PFSK-1 (cell line): ENCODE results near the gene POT1.

Experiments used
- FOXP2 ChIP-seq: optimal IDR thresholded peaks from 2 replicates; pipeline ENCODE3; 2011; ENCODE audit warnings: borderline replicate concordance, control low read depth, inconsistent platforms; ENCODE audit not compliant: insufficient read depth; ENCODE audit errors: extremely low read length, extremely low read depth
- POLR2AphosphoS5 ChIP-seq: IDR thresholded peaks from 2 replicates; pipeline ENCODE4 v1.6.1; 2012; ENCODE audit warnings: low read depth, mild to moderate bottlenecking, control low read depth, low read length, moderate library complexity
- SIN3A ChIP-seq: IDR thresholded peaks from 2 replicates; pipeline ENCODE4 v1.6.1; 2012; ENCODE audit warnings: mild to moderate bottlenecking, low read length, moderate library complexity, borderline replicate concordance; ENCODE audit not compliant: insufficient read depth
- TAF1 ChIP-seq: IDR thresholded peaks from 2 replicates; pipeline ENCODE4 v1.6.1; 2012; ENCODE audit warnings: low read length, control low read depth, borderline replicate concordance; ENCODE audit not compliant: insufficient read depth
- TF ChIP-seq, protein P1 (sequence below), 2 experiments: IDR thresholded peaks; 2 replicates each; pipeline versions ENCODE4 v1.6.1 to v1.8.0; 2011 to 2012; ENCODE audit warnings: low read depth in 2 of 2, low read length in 2 of 2, control low read depth in 1 of 2, inconsistent platforms in 1 of 2, mild to moderate bottlenecking in 1 of 2, moderate library complexity in 1 of 2; ENCODE audit not compliant: insufficient read depth in 1 of 2

POT1 gene

DNA sequence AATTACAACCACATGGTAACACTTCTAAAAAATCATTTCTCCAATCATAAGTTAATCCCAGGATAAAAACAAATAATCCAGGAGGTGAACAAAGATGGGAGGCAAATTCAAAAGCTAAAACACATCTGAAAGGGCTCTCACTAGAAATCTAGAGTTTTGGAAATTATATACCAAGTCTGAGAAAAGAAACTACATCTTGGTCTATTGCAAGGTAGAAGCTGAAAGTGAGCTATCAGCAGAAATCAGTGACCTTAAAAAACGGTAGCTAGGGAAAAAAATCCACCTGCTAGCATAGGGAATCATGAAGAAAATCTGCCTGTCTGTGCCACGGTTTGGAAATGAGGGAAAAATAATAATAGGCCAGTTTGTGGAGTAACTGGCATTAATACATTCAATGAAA lies 50.5 kb downstream of the POT1 start:
- TF ChIP-seq, protein P1, sequence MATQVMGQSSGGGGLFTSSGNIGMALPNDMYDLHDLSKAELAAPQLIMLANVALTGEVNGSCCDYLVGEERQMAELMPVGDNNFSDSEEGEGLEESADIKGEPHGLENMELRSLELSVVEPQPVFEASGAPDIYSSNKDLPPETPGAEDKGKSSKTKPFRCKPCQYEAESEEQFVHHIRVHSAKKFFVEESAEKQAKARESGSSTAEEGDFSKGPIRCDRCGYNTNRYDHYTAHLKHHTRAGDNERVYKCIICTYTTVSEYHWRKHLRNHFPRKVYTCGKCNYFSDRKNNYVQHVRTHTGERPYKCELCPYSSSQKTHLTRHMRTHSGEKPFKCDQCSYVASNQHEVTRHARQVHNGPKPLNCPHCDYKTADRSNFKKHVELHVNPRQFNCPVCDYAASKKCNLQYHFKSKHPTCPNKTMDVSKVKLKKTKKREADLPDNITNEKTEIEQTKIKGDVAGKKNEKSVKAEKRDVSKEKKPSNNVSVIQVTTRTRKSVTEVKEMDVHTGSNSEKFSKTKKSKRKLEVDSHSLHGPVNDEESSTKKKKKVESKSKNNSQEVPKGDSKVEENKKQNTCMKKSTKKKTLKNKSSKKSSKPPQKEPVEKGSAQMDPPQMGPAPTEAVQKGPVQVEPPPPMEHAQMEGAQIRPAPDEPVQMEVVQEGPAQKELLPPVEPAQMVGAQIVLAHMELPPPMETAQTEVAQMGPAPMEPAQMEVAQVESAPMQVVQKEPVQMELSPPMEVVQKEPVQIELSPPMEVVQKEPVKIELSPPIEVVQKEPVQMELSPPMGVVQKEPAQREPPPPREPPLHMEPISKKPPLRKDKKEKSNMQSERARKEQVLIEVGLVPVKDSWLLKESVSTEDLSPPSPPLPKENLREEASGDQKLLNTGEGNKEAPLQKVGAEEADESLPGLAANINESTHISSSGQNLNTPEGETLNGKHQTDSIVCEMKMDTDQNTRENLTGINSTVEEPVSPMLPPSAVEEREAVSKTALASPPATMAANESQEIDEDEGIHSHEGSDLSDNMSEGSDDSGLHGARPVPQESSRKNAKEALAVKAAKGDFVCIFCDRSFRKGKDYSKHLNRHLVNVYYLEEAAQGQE (IDR thresholded peaks at IDR 0.05; ENCODE audit: insufficient read depth in 1 of 2, low read depth in 2 of 2, low read length in 2 of 2), result no peak
- TF ChIP-seq TAF1, result no peak
- no peak for TF ChIP-seq SIN3A
- TF ChIP-seq POLR2AphosphoS5, result no peak
- no peak for TF ChIP-seq FOXP2

DNA sequence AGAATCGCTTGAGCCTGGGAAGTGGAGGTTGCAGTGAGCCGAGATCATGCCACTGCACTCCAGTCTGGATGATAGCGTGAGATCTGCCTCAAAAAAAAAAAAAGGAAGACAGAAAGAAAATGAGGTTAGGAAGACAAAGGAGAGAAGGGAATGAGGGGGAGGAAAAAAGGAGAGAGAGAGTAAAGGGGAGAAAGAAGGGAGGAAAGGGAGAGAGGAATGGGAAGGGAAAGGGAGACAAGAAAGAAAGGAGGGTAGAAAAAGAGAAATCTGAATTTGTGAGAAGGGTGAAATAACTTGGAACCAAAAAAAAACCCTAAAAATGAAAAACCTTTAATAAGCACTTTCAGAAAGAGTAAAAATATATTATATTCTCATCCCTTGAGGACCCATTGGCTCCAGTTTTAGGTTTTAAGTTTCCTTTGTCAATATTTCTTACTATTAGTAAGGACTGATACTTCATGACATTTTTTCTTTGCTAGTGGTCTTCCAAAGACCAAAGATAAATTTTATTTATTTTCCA lies 54.9 kb downstream of the POT1 start:
- TF ChIP-seq SIN3A (no peak), FOXP2 (no peak), POLR2AphosphoS5 (no peak), TAF1 (no peak)
- TF ChIP-seq, protein P1 (IDR thresholded peaks at IDR 0.05; ENCODE audit: insufficient read depth in 1 of 2, low read depth in 2 of 2, low read length in 2 of 2), result no peak

DNA sequence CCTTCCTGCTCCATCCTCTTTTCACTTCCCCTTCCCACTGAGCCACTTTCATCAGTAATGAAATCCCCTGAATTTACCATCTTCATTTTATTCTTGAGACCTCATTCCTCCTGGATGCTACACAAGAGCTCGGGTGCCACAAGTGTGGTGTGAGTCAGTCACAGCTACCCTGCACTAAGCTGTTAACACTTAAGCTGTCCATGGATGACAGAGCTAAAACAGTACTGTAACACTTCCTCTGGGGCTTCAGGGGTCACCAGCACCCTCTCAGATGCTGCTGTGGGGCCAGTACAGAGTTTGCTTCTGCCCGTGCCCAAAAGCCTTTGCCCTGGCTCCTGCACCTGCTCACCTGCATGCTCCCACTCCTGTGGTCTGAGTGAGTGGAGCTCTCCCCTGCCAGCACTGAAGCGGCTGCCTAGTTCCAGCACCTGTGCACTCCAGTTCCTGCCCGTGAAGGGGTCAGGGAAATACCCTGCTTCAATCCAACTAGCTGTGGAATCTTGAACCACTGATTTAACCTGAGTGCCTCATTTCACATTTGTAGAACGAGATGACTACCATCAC lies 71.9 kb downstream of the POT1 start:
- TF ChIP-seq POLR2AphosphoS5 (no peak), FOXP2 (no peak), TAF1 (no peak), SIN3A (no peak)
- TF ChIP-seq, protein P1 (IDR thresholded peaks at IDR 0.05; ENCODE audit: insufficient read depth in 1 of 2, low read depth in 2 of 2, low read length in 2 of 2), result no peak

DNA sequence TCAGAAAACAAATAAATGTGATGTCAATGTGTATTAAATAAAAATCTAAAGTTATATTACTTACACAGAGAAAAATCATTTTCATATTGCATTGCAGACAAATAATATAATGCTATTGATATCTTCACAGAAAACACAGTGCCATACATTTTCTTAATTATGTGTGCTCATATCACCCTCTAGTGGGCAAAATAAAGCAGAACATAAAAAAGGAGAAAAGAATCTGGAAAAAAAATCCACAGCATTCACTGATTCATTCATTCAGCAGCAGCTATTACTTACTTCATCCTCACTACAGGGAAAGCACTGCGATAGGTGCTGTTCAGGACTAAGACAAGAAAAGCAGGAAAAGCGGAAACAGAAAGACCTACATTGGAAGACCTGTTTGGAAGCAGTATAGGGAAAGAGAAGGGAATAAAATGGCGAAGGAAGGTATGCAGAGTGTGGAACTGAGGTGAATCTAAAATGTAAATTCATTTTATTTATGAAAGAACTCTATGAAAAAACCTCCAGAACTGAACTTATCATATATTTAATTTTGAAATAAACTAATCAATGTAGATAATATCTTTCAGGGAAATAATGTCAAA lies 73.2 kb downstream of the POT1 start:
- no peak for TF ChIP-seq FOXP2
- TF ChIP-seq TAF1, result no peak

DNA sequence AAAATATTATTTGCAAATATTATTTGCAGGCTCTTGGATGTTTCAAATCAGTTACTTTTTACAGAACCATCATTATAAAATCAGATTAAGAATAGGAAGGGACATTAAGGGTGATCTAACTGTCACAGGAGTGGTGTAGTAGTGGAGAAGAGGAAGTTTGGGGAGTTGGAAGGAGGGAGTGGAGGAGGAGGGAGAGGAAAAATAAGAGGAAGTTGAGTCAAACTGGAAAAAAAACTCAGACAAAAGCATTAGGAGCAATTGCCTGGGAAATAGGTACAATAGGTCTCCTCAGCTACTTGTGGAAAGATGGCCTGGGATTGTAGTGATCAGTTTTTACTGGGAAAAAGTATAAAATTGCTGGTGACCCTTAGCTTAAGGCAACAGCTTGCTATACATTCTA lies 86.3 kb downstream of the POT1 start:
- TF ChIP-seq POLR2AphosphoS5 (no peak), TAF1 (no peak)
- TF ChIP-seq, protein P1 (IDR thresholded peaks at IDR 0.05; ENCODE audit: insufficient read depth in 1 of 2, low read depth in 2 of 2, low read length in 2 of 2), result no peak
